VCaP (cell line): ENCODE data around the gene ACBD7.

Experiments
- H3K27ac ChIP-seq: fragments of 450-650 bp; 2 replicates; pipeline ENCODE4 v1.5.1; 2017
- TF ChIP-seq, protein P1 (sequence below): fragments of 450-650 bp; conservative IDR thresholded peaks from 2 replicates; pipeline ENCODE4 v1.5.1; 2017; ENCODE audit warnings: mild to moderate bottlenecking, moderate library complexity

ACBD7 gene

DNA sequence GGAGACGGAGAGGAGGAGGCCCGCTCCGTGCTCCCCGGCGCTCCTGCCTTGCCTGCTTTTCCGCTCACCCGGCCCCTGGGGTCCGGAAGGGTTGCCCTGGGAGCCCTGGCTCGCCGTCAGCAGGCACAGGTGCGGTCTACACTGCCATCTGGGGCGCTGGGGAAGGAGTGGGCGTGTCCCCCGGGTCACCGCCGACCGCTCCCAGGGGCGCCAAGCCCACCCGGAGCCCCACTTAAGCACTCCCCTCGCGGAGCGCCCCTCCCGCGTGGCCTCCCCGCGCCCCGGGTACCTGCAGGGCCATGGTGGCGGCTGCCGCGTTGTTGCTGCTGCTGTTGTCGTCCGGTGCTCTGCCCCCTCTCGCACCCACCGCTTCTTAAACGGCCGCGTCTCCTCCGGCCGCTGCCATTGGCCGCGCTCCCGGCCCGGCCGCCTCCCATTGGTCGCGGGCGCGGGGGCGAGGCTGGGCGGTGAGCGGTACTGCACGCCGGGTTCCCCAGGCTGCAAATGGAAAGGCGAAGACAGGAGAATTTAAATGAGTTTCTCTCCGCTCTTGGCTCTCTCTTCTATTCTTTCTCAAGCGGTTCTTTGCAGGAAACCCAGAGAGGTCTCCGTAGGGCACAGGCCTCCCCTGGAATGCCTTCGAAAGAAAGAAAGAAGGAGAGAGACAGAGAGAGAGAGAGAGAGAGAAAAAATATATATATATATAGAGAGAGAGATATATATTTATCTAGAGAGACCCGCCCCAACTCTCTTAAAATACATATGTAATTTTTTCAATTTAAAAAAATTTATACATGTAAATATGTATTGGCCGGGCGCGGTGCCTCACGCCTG, at the start of gene ACBD7:
ACBD7 (minus strand) TSS at position 349 of the 834 bp plus-strand sequence; CDS start at position 301, 48 bp downstream.
- peak within 1 kb of the TSS; percentile 51; the same call in 1 of the 2 replicates for H3K27ac ChIP-seq
- TF ChIP-seq, protein P1, sequence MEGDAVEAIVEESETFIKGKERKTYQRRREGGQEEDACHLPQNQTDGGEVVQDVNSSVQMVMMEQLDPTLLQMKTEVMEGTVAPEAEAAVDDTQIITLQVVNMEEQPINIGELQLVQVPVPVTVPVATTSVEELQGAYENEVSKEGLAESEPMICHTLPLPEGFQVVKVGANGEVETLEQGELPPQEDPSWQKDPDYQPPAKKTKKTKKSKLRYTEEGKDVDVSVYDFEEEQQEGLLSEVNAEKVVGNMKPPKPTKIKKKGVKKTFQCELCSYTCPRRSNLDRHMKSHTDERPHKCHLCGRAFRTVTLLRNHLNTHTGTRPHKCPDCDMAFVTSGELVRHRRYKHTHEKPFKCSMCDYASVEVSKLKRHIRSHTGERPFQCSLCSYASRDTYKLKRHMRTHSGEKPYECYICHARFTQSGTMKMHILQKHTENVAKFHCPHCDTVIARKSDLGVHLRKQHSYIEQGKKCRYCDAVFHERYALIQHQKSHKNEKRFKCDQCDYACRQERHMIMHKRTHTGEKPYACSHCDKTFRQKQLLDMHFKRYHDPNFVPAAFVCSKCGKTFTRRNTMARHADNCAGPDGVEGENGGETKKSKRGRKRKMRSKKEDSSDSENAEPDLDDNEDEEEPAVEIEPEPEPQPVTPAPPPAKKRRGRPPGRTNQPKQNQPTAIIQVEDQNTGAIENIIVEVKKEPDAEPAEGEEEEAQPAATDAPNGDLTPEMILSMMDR: peak; percentile 53

DNA sequence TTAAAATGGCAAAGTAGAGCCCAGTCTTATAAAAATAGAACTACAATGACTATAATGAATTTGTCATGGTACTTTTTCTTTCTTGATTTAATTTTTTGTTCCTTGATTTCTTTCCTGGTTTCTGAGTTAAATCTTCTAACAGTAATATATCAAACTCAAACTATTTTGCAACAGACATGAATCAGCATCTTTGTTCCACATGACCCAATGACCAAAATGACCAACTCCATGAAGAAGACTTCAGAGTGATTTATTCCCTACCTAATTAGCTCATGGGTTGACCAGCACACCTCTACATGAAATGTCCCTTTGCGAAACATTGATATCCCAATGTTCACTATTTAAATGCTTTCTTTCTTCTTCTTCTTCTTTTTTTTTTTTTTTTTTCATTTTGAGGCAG, 49.1 kb upstream of the ACBD7 start:
- H3K27ac ChIP-seq: no peak overlapping the region
- TF ChIP-seq, protein P1: no peak

DNA sequence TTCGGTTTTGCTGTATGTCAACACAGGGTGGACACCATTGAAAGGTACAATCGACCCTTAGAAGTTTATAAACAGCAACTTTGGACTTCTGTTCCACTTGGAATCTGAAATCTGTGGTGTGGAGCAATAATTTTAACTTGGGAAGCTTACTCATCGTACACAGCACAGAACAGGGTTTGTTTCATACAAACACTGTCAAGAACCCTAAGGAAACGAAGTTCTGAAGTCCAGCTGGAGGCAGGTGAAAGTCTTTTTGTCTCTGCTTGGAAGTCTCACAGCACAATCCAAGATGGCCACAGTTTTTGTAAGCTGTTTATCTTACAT, 48.4 kb upstream of the ACBD7 start:
- TF ChIP-seq, protein P1: no peak
- H3K27ac ChIP-seq: no peak overlapping the region

DNA sequence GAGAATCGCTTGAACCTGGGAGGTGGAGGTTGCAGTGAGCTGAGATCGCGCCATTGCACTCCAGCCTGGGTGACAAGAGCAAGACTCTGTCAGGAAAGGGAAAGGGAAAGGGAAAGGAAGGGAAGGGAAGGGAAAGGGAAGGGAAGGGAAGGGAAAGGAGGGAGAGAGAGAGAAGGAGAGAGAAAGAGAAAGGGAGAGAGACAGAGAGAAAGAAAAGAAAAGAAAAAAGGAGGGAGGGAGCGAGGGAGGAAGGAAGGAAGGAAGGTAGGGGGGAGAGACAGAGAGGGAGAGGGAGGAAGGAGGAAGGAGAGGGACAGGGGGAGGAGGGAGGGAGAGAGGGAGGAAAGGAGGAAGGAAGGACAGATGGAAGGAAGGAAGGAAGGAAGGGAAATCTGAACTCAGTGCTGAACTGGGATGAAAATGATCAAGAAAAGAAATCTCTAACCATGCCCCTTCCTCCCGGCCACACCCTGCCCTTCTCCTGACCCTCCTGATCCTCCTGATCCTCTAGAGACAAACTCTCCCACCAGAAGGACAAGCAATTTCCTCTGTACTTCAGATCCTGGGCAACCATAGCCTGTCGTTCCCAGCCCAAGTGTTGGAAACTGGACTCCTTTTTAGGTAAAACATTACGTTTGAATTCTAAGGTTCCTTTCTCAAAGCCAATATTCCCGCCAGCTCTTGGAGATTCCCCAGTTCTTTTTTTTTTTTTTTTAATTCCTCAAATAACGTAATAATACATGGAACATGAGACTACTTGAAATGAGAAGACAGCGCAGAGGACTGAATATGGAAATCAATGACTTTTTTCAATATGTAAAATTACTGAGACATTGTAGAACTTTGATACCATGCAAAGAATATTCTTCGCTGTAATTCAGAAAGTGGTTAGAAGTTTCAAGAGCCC, 47.8 kb upstream of the ACBD7 start:
- TF ChIP-seq, protein P1: no peak
- no peak overlapping the region; the same call in 1 of the 2 replicates for H3K27ac ChIP-seq

DNA sequence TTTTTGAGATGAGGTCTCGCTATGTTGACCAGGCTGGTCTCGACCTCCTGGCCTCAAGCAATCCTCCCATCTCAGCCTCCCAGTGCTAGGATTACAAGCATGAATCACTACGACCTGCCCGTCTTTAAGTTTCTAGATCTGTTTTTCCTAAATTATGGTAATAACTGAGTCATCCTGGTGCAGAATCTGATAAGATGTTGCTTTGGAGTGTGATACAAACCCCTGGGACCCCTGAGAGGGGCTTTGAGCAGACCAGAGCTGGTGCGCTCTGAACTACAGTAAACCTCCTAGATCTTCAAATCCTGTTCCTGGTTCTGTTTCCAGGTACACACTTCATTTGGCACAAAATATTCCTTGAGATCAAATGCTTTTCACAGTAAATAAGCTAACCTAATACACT, 42.8 kb upstream of the ACBD7 start:
- TF ChIP-seq, protein P1: no peak
- H3K27ac ChIP-seq: peak overlapping the region; percentile 68; the same call in 1 of the 2 replicates

DNA sequence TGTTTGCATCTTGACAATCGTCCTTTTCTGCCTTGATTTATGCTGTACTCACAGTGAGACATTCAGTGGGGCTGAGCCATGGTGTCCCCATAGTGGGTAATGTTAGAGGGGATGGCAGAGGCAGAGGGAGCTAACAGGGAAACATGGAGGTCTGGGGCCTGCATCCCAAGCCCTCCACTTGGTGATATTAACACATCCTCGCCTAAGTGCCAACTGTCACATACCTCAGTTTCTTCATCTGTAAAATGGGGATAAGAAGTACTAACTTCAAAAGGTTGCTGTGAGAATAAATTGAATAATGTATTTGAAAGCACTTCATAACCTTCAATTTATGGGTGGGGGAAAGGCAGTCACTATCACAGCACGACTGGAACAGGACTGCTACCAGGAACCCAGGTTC, 36.3 kb upstream of the ACBD7 start:
- TF ChIP-seq, protein P1: no peak
- H3K27ac ChIP-seq: peak overlapping the region; percentile 78

DNA sequence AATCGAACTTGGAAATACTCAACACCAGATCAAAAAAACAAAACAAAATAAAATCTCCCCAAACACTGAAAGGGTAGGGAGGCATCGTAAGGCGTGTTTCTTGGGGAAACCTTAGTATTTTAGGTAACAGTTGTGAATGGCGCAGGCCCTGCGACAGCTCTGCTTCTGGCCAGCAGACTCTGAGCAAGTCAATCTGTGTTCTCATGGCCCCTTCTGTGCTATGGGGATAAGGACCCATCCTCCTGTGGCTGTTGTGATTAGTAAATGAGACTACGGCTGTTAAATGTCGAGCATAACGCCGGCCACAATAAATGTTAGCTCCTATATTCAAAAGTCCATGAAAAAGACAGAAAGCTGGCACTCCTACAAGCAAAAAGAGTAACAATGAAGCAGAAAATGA, 35.6 kb upstream of the ACBD7 start:
- TF ChIP-seq, protein P1: no peak
- peak overlapping the region; percentile 78 for H3K27ac ChIP-seq
